Transverse colon (tissue), 4 donors: ENCODE measurements around the gene BICD1.
A peak's percentile ranks its signal among the peaks of the same experiment; 100 is the strongest.

Experiments
- CTCF ChIP-seq, 5 experiments: fragments of 200-600 bp in 3 of 5; fragments of 450-650 bp in 2 of 5; sonication (generic) in 3 of 5; IDR thresholded peaks; 1 replicate in 2 of 5; 2 replicates in 3 of 5; pipeline ENCODE4 v1.5.1; 2016 to 2017; ENCODE audit warnings: antibody characterized with exemption in 5 of 5, inconsistent platforms in 3 of 5, mild to moderate bottlenecking in 2 of 5, moderate library complexity in 1 of 5
- EP300 ChIP-seq: sonication (generic); formaldehyde crosslinking; IDR thresholded peaks from one replicate; pipeline ENCODE4 v1.6.1; 2017; ENCODE audit warnings: antibody characterized with exemption, low read depth
- POLR2A ChIP-seq: fragments of 450-650 bp; IDR thresholded peaks from one replicate; pipeline ENCODE4 v1.6.1; 2016; ENCODE audit warnings: antibody characterized with exemption, mild to moderate bottlenecking, moderate library complexity
- POLR2AphosphoS5 ChIP-seq, 3 donors: sonication (generic); formaldehyde crosslinking; IDR thresholded peaks; one replicate each; pipeline ENCODE4 v1.6.1; 2016; ENCODE audit warnings: antibody characterized with exemption in 3 of 3

DNA sequence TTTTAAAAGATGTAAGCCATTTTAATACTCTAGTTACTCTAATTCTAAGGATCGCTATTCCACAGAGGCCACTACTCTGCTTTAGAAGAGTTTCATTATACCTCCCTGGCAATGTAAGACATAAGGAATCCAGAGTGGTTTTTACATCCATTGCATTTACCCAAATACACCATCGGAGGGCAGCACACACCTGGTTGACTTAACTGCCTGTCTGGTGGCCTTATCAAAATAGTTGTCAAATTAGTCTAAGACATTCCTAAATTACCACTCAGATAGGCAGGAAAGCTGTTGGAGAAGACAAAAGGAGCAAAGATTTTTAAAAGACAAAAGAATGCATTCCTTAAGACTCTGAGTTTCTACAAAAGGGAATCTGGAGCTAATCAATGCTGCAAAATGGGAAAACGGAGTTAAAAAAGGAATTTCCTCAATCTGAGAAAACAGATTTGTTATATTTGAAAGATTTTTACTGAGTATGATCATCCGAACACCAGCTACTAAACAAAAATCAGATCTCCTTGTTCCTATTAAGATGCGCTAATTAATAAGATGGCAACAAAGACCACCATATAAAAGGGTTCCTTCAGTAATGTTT, 258.9 kb downstream of the BICD1 start:
- TF ChIP-seq POLR2AphosphoS5 (IDR thresholded peaks at IDR 0.05) (no peak), CTCF (IDR thresholded peaks at IDR 0.05) (peak; percentile 70 to 80 (median 73)), POLR2A (no peak), EP300 (no peak)
